SJCRH30 (cell line): ENCODE measurements around the gene THSD7A. TPM values are rescaled to one million over a fixed set of nuclear protein-coding genes. Genes with fewer than 3 reads are reported as not detected.
"Not testable (repeated sequence)": the region's sequence is repeated elsewhere in the genome, so short reads cannot be mapped to it uniquely, and the experiment has no call there.

Experiments used
- DNase-seq, 2 experiments: peaks; one replicate each; pipeline ENCODE4 v3.0.0-alpha.2; 2015 to 2020
- H3K27ac ChIP-seq: fragments of 250-450 bp; sonication (Bioruptor Pico); 2 replicates; pipeline ENCODE4 v1.5.1; 2020; ENCODE audit warnings: mild to moderate bottlenecking, moderate library complexity
- H3K27me3 ChIP-seq: fragments of 250-450 bp; sonication (Bioruptor Pico); 2 replicates; pipeline ENCODE4 v1.5.1; 2020; ENCODE audit warnings: mild to moderate bottlenecking, moderate library complexity
- H3K36me3 ChIP-seq: fragments of 250-450 bp; sonication (Bioruptor Pico); 2 replicates; pipeline ENCODE4 v1.5.1; 2020; ENCODE audit warnings: mild to moderate bottlenecking, moderate library complexity
- H3K4me1 ChIP-seq: fragments of 250-450 bp; sonication (Bioruptor Pico); 2 replicates; pipeline ENCODE4 v1.5.1; 2020; ENCODE audit warnings: mild to moderate bottlenecking, moderate library complexity
- H3K4me3 ChIP-seq: fragments of 250-450 bp; sonication (Bioruptor Pico); 2 replicates; pipeline ENCODE4 v1.5.1; 2020; ENCODE audit warnings: mild to moderate bottlenecking, moderate library complexity
- H3K9me3 ChIP-seq: fragments of 250-450 bp; sonication (Bioruptor Pico); replicated peaks from 2 replicates; pipeline ENCODE4 v1.5.1; 2020; ENCODE audit warnings: mild to moderate bottlenecking, moderate library complexity
- total RNA-seq: library from RNA; depleted of rRNA; stranded (reverse); fragments of >200 nt; shearing (Covaris generic); gene quantifications from 2 replicates; pipeline ENCODE4 v1.2.3, GENCODE V29; 2014

Gene THSD7A
- total RNA-seq, 1 experiment from 2014 or later: 0.10 TPM

DNA sequence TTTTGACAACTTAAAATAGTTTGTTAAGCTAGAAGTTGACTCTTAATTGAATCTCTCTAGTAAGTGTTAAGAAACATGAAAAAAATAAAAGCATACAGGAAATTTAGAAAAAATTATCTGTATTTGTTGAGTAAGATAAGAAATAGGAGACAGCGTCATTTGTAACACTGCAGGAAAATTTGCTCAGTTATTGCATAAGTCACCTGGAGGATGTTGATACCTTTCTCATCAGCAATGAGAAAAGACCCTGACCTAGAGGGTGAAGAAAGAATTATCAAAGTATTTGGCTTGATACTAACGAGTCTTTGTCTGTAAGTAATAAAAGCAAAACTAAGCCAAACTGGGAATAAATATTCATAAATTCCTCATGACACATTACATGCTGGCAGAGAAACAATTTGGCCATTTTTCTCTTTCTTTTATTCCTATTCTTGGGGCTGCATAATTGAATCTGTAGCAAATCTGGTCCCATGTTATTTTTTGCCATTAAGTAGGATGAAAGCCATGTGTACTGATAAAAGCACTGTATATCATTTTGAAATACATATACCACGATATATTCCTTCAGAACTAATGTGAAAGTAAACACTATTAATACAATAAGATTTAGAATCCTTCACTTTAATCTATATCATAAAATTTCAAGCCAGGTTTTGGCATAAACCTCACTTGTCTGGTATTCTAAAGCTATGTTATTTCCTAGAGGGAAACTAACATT is 362.8 kb downstream of the THSD7A start:
- Histone ChIP-seq H3K27ac (no peak overlapping the region), H3K27me3 (no peaks in the 10 kb centered on the region), H3K9me3 (no peaks in the 10 kb centered on the region), H3K4me1 (no peaks in the 10 kb centered on the region), H3K4me3 (no peak overlapping the region), H3K36me3 (no peaks in the 10 kb centered on the region)
- DNase-seq: no peak

DNA sequence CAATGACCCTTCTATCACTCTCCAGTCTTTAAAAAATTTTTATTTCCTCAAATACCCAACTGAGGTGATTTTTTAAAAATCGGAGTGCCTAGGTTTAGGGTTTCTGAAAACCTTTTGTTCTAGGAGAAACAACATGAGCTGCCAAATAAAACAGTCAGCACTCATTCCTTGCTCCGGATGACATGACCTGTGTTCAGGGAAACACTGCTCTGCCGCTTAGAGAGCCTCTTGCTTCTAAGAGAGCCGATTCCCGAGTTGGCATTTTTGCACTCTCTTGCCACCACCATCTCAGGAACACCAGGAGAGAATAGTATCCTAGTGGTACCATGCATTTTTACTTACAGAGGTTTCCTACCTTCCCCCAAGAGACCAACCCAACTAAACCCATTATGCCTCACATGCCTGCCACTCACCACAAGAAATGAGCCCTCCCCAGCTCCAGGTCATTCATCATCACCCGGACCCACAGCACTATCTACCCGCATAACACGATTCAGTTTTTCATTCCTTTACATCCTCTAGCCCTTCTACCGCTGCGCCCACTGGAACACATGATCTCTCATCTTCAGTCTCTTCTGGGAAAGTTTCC is 365.4 kb downstream of the THSD7A start:
- Histone ChIP-seq H3K9me3 (no peaks in the 10 kb centered on the region), H3K36me3 (no peaks in the 10 kb centered on the region), H3K4me1 (no peaks in the 10 kb centered on the region), H3K27me3 (no peaks in the 10 kb centered on the region), H3K27ac (no peak overlapping the region), H3K4me3 (no peak overlapping the region)
- no peak for DNase-seq

DNA sequence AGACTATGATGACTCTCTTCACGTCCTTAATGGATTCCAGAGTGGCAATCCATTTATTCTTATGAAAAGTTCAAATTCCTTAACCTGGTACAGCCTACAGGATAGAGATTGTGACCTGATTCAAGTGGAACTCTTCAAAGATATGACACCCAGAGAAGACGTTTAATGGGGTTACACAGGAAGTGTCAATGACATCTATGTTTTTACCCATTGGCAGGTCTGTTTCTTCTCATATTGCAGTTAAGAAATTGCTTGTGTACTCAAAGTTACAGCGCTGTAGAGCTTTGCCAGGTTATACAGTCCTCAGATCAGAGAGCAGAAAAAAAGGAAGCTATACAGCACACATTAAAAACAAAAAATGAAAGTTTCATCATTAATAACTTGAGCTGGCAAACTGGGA is 367.4 kb downstream of the THSD7A start:
- Histone ChIP-seq H3K36me3 (no peaks in the 10 kb centered on the region), H3K4me1 (no peaks in the 10 kb centered on the region), H3K4me3 (no peak overlapping the region), H3K9me3 (no peaks in the 10 kb centered on the region), H3K27ac (no peak overlapping the region), H3K27me3 (no peaks in the 10 kb centered on the region)
- no peak for DNase-seq

DNA sequence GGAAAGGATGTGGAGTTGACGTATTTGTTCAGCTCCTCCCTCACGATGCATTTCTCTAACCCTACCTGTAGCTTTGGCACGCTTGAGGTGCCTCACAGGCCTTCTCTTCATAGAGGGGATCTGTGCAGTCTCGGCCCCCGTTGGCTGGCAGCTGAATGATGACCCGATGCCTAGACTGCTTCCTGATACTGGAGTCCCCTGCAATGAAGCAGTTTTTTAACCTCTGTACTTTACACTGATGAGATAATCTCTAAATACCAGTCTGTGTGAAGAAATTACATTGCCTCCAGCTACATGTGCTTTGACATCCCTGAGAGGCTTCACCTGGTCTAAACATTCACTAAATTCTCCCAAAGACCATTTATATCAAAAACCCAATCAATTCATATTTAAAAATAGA is 370.1 kb downstream of the THSD7A start:
- Histone ChIP-seq H3K4me3 (no peak overlapping the region), H3K27me3 (no peaks in the 10 kb centered on the region), H3K9me3 (no peaks in the 10 kb centered on the region), H3K4me1 (no peaks in the 10 kb centered on the region; the same call in 1 of the 2 replicates), H3K36me3 (no peaks in the 10 kb centered on the region), H3K27ac (no peak overlapping the region)
- no peak for DNase-seq

DNA sequence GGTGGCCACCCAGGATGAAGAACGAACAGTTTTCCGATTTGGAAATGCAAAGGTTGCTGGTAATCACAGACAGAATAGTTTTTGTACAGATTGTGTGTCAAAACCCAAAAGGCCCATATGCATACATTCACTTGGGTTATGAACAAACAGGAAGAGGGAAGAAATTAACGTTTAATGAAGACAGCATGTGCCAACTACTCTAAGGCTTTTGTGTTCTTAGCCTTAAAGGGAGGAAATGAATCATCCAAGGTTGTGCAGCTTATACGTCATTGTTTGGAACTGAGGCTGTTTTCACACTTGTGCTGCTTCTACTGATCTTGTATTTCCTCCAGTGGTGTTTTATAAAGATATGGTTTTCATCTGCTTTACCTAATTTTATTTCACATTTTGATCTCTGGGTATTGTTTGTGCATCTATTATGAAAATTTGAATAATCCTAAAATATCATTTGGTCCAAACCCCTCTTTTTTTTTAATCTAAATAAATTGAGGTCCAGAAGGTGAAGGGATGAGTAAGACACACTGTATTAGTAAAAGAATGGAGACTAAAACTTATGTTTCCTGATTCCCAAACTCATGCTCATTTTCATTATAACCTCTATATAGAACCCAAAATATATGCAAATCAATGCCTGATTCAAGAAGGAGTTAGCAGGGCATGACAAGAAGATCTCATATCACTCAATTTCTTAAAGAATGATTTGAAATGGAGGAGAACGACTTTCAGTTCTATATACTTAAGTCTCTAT is 373.1 kb downstream of the THSD7A start:
- Histone ChIP-seq H3K27me3 (no peaks in the 10 kb centered on the region), H3K9me3 (no peaks in the 10 kb centered on the region), H3K4me3 (no peak overlapping the region), H3K4me1 (no peaks in the 10 kb centered on the region; the same call in 1 of the 2 replicates), H3K36me3 (no peaks in the 10 kb centered on the region), H3K27ac (no peak overlapping the region)
- DNase-seq: peak in 1 of 2 experiments; percentile 24

DNA sequence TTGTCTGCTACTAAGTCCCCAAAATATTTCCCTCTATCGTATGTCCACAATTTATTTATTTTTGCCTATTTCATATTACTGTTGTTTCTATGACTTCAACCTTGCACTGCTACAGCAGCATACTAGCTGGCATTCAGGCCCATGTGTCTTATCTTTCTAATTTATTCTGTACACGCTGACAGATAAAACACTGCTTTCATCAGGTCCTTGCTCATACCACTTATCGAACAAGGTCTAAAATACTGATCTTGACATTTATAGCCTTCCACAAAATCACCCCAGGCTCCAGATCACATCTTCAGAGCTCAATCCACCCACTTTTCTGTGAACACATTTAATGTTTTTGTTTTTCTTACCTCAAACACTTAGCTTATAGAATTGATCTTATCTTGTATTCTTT is 374.6 kb downstream of the THSD7A start:
- H3K27ac ChIP-seq: no peak overlapping the region
- H3K27me3 ChIP-seq: no peaks in the 10 kb centered on the region

DNA sequence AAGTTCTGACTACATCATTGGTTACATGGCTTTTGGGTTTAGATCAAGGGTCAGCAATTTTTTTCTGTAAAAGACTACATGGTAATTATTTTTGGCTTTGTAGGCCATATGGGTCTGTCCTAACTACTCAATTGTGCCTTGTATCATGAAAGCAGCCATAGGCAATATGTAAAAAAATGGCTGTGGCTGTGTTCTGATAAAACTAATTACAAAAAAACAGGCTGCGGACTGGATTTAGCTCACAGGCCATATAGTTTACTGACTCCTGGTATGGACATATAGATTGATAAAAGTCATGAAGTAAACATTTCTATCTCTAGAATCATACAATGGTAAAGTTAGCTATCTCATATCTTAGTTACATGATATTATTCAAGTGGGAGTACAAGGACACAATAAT is 375.4 kb downstream of the THSD7A start:
- H3K9me3 ChIP-seq: no peaks in the 10 kb centered on the region

More for the DNA sequence above, 374.6 kb downstream of the THSD7A start:
- no peaks in the 10 kb centered on the region for H3K36me3 ChIP-seq
- no peak for DNase-seq
- no peaks in the 10 kb centered on the region for H3K9me3 ChIP-seq
- H3K4me3 ChIP-seq: no peak overlapping the region
- H3K4me1 ChIP-seq: no peaks in the 10 kb centered on the region; the same call in 1 of the 2 replicates

DNA sequence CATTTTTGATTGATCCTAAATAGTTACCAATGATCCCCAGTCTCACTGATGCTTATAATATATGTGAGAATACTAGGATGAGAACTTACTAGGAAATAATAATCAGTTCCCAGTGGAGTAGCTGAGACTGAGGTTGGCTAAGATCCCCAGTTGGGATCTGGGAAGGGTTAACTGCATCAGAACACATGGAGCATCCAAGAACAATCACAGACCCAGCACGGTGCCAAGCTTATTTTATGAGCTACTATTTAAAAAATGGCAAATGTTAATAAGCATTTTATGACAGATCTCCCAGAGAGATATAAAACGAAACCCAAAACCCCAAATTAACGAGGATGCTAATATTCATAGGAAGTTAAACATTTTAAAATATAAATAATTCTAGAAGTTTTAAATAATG is 379.5 kb downstream of the THSD7A start:
- H3K4me1 ChIP-seq: no peaks in the 10 kb centered on the region
- H3K36me3 ChIP-seq: no peaks in the 10 kb centered on the region
- no peaks in the 10 kb centered on the region for H3K9me3 ChIP-seq
- DNase-seq: no peak
- no peak overlapping the region for H3K27ac ChIP-seq
- no peak overlapping the region for H3K4me3 ChIP-seq
- no peaks in the 10 kb centered on the region for H3K27me3 ChIP-seq

More for the DNA sequence above, 375.4 kb downstream of the THSD7A start:
- DNase-seq: no peak
- Histone ChIP-seq H3K36me3 (no peaks in the 10 kb centered on the region), H3K4me1 (no peaks in the 10 kb centered on the region; the same call in 1 of the 2 replicates), H3K27me3 (no peaks in the 10 kb centered on the region), H3K27ac (no peak overlapping the region), H3K4me3 (no peak overlapping the region)

DNA sequence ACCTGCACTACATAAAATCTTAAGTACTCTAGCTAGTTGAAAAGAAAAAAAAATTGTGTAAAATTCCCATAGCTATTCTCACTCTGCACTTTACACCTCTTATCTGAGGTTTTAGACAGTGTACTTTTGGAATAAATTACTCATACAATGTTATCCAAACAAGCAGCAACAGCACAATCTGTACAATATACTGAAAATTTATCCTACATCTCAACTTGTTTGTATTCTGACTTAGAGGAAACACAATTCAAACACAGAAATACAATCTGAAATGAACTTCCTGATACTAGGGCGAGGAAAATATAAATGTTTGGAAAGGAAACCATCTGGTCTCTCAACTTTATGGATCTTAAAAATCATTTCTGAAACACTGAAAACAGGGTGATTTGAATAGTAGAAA is 381.7 kb downstream of the THSD7A start:
- no peak overlapping the region for H3K4me3 ChIP-seq
- H3K4me1 ChIP-seq: no peaks in the 10 kb centered on the region
- no peaks in the 10 kb centered on the region for H3K27me3 ChIP-seq
- H3K9me3 ChIP-seq: no peaks in the 10 kb centered on the region
- no peaks in the 10 kb centered on the region for H3K36me3 ChIP-seq
- DNase-seq: no peak
- H3K27ac ChIP-seq: no peak overlapping the region

DNA sequence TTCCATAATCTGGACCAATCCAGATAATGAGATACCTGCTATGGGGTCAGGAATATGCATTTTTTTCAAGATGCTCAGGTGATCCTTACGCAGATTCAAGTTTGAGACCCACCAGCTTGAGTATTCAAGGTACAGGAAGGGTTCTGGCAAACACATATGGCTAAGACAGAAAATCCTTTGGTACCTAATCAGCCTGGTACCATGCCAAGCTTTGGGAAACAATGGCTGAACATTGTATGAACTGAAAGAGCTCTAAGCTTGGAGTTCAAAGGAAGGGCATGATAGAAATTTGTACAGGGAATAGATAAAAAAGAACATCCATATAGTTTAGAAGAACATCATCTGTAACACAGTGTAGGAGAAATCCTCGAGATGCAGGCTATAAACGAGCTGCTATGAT is 382.7 kb downstream of the THSD7A start:
- DNase-seq: no peak
- Histone ChIP-seq H3K4me1 (no peaks in the 10 kb centered on the region), H3K4me3 (no peak overlapping the region), H3K27ac (no peak overlapping the region), H3K27me3 (no peaks in the 10 kb centered on the region), H3K9me3 (no peaks in the 10 kb centered on the region), H3K36me3 (no peaks in the 10 kb centered on the region)

DNA sequence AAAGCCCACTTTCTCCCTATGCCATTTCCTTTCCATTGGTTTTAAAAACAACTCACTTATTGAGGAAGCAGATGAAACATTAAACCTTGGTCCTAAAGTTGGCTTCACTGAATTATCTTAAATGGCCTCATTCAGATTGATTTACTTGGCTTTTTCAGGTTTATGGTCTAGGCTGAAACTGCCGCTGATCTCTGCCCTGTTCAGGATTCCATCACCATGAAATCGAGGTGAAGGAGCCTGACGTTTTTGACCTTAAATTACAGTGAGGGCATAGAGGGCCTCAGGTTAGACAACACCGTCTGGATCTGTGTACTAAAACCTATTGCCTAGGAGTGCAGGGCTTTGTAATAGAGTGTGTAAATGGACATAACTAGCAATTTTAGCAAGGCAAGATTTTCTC is 383.7 kb downstream of the THSD7A start:
- no peaks in the 10 kb centered on the region for H3K4me1 ChIP-seq
- DNase-seq: no peak
- no peaks in the 10 kb centered on the region for H3K27me3 ChIP-seq
- H3K36me3 ChIP-seq: no peaks in the 10 kb centered on the region
- H3K4me3 ChIP-seq: no peak overlapping the region
- no peak overlapping the region for H3K27ac ChIP-seq
- no peaks in the 10 kb centered on the region for H3K9me3 ChIP-seq

DNA sequence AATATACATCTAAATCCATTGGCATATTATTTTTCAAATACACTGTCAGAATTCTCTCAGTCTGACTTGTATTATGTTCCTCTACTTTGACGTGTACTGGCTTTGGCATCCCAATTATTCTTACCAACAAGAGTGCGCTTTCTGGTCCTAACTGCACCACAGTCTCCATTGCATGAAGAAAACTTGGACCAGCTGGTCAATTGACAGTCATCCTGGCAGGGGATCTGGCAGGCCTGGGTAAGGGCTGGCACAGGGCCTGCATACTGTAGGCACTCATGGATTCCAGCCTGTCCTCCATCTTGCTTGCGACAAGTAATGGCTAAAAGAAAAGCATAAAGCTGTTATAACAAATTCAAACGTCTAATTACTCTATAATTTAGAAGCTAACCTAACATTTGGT is 384.9 kb downstream of the THSD7A start:
- H3K36me3 ChIP-seq: no peaks in the 10 kb centered on the region
- no peak overlapping the region for H3K27ac ChIP-seq
- H3K4me3 ChIP-seq: no peak overlapping the region
- no peak for DNase-seq
- H3K4me1 ChIP-seq: no peaks in the 10 kb centered on the region
- no peaks in the 10 kb centered on the region for H3K27me3 ChIP-seq
- no peaks in the 10 kb centered on the region for H3K9me3 ChIP-seq

DNA sequence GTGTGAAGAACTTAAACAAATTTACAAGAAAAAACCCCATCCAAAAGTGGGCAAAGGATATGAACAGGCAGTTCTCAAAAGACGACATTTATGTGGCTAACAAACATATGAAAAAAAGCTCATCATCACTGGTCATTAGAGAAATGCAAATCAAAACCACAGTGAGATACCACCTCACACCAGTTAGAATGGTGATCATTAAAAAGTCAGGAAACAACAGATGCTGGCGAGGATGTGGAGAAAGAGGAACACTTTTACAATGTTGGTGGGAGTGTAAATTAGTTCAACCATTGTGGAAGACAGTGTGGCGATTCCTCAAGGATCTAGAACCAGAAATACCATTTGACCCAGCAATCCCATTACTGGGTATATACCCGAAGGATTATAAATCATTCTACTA is 388.1 kb downstream of the THSD7A start:
- H3K9me3 ChIP-seq, DNase-seq, H3K36me3 ChIP-seq, H3K27ac ChIP-seq, H3K4me1 ChIP-seq, H3K27me3 ChIP-seq, H3K4me3 ChIP-seq: not testable (repeated sequence)

DNA sequence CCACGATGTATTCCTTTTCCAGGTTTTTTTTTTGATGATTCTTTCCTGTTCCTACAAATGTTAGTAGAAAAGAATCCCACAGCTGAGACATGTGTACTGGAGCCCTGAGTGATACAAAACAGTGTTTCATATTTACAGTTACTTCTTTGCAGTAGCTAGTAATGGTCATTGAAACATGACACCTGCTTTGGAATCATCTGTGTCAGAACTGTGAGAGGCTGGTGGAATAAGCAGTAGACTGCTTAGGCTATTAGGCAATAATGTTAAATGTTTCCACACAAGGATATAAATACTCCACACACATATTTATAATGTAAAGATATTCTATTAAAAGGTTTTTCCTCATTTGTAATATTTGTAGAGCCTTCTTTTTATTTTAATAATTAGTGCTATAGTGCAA is 394.0 kb downstream of the THSD7A start:
- H3K27me3 ChIP-seq: no peaks in the 10 kb centered on the region
- no peaks in the 10 kb centered on the region for H3K36me3 ChIP-seq
- no peak overlapping the region for H3K4me3 ChIP-seq
- peak in 1 of 2 experiments; percentile 28 for DNase-seq
- H3K4me1 ChIP-seq: no peaks in the 10 kb centered on the region
- no peaks in the 10 kb centered on the region for H3K9me3 ChIP-seq
- no peak overlapping the region for H3K27ac ChIP-seq

DNA sequence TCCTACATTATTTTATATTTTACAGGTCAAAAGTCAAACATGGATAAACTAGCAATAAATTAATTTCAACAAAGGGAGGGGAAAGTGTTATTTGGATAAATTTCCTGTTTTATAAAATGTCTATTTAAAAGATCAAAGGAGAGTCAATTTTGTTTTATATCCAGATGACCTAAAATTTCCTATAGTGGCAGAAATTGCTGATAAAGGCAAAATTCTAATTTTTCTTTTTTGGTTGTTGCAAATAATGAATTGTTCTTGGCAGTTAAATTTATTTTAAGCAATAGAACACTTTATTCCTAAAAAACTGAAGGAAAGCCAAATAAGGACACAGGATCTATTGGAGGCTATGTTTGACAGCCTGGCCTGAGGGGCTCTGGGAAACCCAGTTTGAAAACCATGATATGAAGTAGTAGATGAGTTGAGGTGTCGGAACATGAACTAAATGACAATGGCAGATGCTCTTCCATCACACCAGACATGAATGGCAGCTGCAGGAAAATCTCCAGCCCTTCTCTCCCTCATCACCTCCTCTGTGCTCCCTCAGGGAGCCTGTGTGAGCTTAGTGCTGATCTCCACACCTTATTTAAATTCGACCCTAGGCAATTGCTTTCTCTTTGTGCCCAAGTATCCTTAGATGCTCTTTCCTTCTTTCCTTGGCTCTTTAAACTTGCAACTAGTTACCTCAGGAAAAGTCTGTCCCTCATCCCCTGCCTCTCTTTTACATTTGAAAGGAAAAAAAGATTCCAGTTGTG is 395.0 kb downstream of the THSD7A start:
- no peak for DNase-seq
- Histone ChIP-seq H3K4me3 (no peak overlapping the region), H3K27ac (no peak overlapping the region), H3K27me3 (no peaks in the 10 kb centered on the region), H3K9me3 (no peaks in the 10 kb centered on the region), H3K36me3 (no peaks in the 10 kb centered on the region), H3K4me1 (no peaks in the 10 kb centered on the region)
